B cell (primary cell): ENCODE measurements around the gene CCHCR1. TPM values are rescaled to one million over a fixed set of nuclear protein-coding genes. Genes with fewer than 3 reads are reported as not detected.

Experiments
- ATAC-seq: fragments of 200-7000 bp; cut with Tn5 transposase; one replicate; pipeline ENCODE4 v1.10.0; 2021; ENCODE audit warnings: low read depth, mild to moderate bottlenecking, moderate number of reproducible peaks, moderate library complexity
- CTCF ChIA-PET: fragments of 350-600 bp; sonication (Branson Sonifier 250); formaldehyde crosslinking; loops from one replicate; lab custom pipeline; 2021; ENCODE audit warnings: antibody characterized with exemption, inconsistent platforms; lab: Charles Lee
- POLR2A ChIA-PET: fragments of 350-600 bp; sonication (Branson Sonifier 250); formaldehyde crosslinking; loops from one replicate; lab custom pipeline; 2021; ENCODE audit warnings: antibody characterized with exemption; lab: Charles Lee
- DNase-seq: peaks from one replicate; pipeline ENCODE4 v3.0.0; 2013
- H2AFZ ChIP-seq: 2 replicates; pipeline ENCODE4 v1.6.1; 2012; ENCODE audit warnings: mild to moderate bottlenecking, low read depth, low read length; ENCODE audit not compliant: insufficient read depth, poor library complexity, severe bottlenecking
- H3K27ac ChIP-seq, 2 donors: 1 replicate in 1 of 2; 2 replicates in 1 of 2; pipeline ENCODE4 v1.5.1; 2012 to 2013; ENCODE audit warnings: low read length in 2 of 2, mild to moderate bottlenecking in 2 of 2, moderate library complexity in 1 of 2
- H3K27me3 ChIP-seq, 4 experiments: fragments of 200-600 bp in 1 of 4; sonication (generic) in 1 of 4; replicated peaks in 1 of 4; 1 replicate in 2 of 4; 2 replicates in 2 of 4; pipeline versions ENCODE4 v1.6.1 to v1.7.0; 2013 to 2016; ENCODE audit warnings: low read length in 3 of 4, mild to moderate bottlenecking in 2 of 4, mixed read lengths in 1 of 4, moderate library complexity in 1 of 4; ENCODE audit not compliant: insufficient read depth in 4 of 4, control insufficient read depth in 3 of 4; ENCODE audit errors: control extremely low read depth in 1 of 4
- H3K36me3 ChIP-seq, 2 experiments: replicated peaks in 1 of 2; 1 replicate in 1 of 2; 2 replicates in 1 of 2; pipeline versions ENCODE4 v1.6.1 to v1.7.1; 2013; ENCODE audit warnings: low read length in 1 of 2; ENCODE audit not compliant: insufficient read depth in 2 of 2, control insufficient read depth in 1 of 2; ENCODE audit errors: control extremely low read depth in 1 of 2, extremely low read depth in 1 of 2
- H3K4me1 ChIP-seq, 2 donors: fragments of 200-600 bp in 1 of 2; sonication (generic) in 1 of 2; 1 replicate in 1 of 2; 2 replicates in 1 of 2; pipeline versions ENCODE4 v1.5.1 to v1.6.1; 2013 to 2017; ENCODE audit warnings: low read length in 2 of 2; ENCODE audit not compliant: control insufficient read depth in 2 of 2, insufficient read depth in 2 of 2
- H3K4me2 ChIP-seq: replicated peaks from 2 replicates; pipeline ENCODE3; 2012; ENCODE audit warnings: mild to moderate bottlenecking, low read depth, low read length; ENCODE audit not compliant: poor library complexity, severe bottlenecking
- H3K4me3 ChIP-seq, 5 experiments: fragments of 200-600 bp in 1 of 5; sonication (generic) in 1 of 5; 1 replicate in 3 of 5; 2 replicates in 2 of 5; pipeline versions ENCODE4 v1.5.1 to v1.7.0; 2011 to 2016; ENCODE audit warnings: low read length in 4 of 5, mild to moderate bottlenecking in 4 of 5, low read depth in 2 of 5, control low read depth in 1 of 5, moderate library complexity in 1 of 5; ENCODE audit not compliant: insufficient read depth in 1 of 5; ENCODE audit errors: control extremely low read depth in 1 of 5, extremely low read depth in 1 of 5
- H3K79me2 ChIP-seq: fragments of 200-600 bp; sonication (generic); one replicate; pipeline ENCODE4 v1.6.0; 2016; ENCODE audit warnings: low read length; ENCODE audit not compliant: control insufficient read depth, insufficient read depth
- H3K9ac ChIP-seq: fragments of 200-600 bp; sonication (generic); 2 replicates; pipeline ENCODE4 v1.6.1; 2017; ENCODE audit warnings: mild to moderate bottlenecking, low read length, moderate library complexity
- H3K9me3 ChIP-seq, 3 donors: one replicate each; pipeline versions ENCODE4 v1.6.1 to v1.7.1; 2013; ENCODE audit warnings: low read length in 2 of 3; ENCODE audit not compliant: control insufficient read depth in 2 of 3, insufficient read depth in 1 of 3; ENCODE audit errors: control extremely low read depth in 1 of 3
- H4K20me1 ChIP-seq: 2 replicates; pipeline ENCODE4 v1.6.0; 2012; ENCODE audit warnings: mild to moderate bottlenecking, low read length; ENCODE audit not compliant: insufficient read depth, control insufficient read depth, poor library complexity, severe bottlenecking
- H3K27ac Mint-ChIP-seq: one replicate; pipeline ENCODE4 v1.8.0; 2021; ENCODE audit warnings: mixed read lengths
- H3K27me3 Mint-ChIP-seq: one replicate; pipeline ENCODE4 v1.8.0; 2021; ENCODE audit warnings: mixed read lengths
- H3K4me1 Mint-ChIP-seq: one replicate; pipeline ENCODE4 v1.8.0; 2021; ENCODE audit warnings: mixed read lengths
- H3K4me3 Mint-ChIP-seq: one replicate; pipeline ENCODE4 v1.8.0; 2021; ENCODE audit warnings: mixed read lengths
- H3K9me3 Mint-ChIP-seq: one replicate; pipeline ENCODE4 v1.8.0; 2022; ENCODE audit warnings: mixed read lengths; ENCODE audit not compliant: insufficient read depth
- EZH2 ChIP-seq: IDR thresholded peaks from 2 replicates; pipeline ENCODE4 v1.6.1; 2012; ENCODE audit warnings: borderline replicate concordance, low read depth, mild to moderate bottlenecking, moderate library complexity, low read length; ENCODE audit not compliant: insufficient read depth, poor library complexity, severe bottlenecking
- WGBS: methylation state at CpG from one replicate; pipeline ENCODE4 v1.1.5; 2013; ENCODE audit warnings: missing lambda C conversion rate; ENCODE audit not compliant: insufficient coverage; 5-methylcytosine and 5-hydroxymethylcytosine counted together
- intact Hi-C: fragments of 100-400 bp; cut with micrococcal nuclease; formaldehyde crosslinking; loops from one replicate; pipeline ENCODE4 v1.10.0; 2022
- polyA plus RNA-seq: library from polyadenylated mRNA; depleted of rRNA; stranded (reverse); fragments of >200 nt; gene quantifications from 2 replicates; pipeline ENCODE4 v1.2.3, GENCODE V29; 2012
- total RNA-seq, 2 donors: library from RNA; stranded (reverse); fragments of 120-200 nt in 1 of 2; gene quantifications; 1 replicate in 1 of 2; 2 replicates in 1 of 2; pipeline versions ENCODE4 v1.2.3 to v1.2.4, GENCODE V29; 2013 to 2022
- TF ChIP-seq, protein P1 (sequence below): fragments of 200-600 bp; IDR thresholded peaks from one replicate; pipeline ENCODE4 v1.8.0; 2022; ENCODE audit warnings: antibody characterized with exemption, mild to moderate bottlenecking

Gene CCHCR1
- total and polyA plus RNA-seq, 2 donors (not counting 1 experiment from before 2014, with no cell fraction given), result 17.0 to 34.7 TPM

DNA sequence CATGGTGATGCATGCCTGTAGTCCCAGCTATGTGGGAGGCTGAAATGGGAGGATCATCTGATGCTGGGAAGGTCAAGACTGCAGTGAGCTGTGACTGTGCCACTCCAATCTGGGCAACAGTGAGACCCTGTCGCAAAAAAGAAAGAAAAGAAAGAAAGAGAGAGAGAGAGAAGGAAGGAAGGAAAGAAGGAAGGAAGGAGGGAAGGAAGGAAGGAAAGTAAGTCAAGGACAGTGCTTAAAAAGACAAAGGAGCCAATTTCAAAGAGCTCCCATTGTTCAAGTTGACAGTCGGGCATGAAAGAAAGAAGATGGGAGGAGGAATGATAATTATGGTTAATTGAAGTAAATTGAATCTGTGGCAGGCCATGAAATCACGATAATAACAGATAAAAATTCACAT, 61.4 kb downstream of the CCHCR1 start:
- Histone ChIP-seq H3K9me3 (no peaks in the 10 kb centered on the region), H2AFZ (no peak overlapping the region), H3K4me3 (no peak overlapping the region), H3K79me2 (no peaks in the 10 kb centered on the region), H3K27me3 (no peaks in the 10 kb centered on the region), H3K4me2 (no peak overlapping the region), H3K9ac (no peak overlapping the region), H3K36me3 (no peaks in the 10 kb centered on the region), H4K20me1 (no peaks in the 10 kb centered on the region), H3K4me1 (peaks cover 13 to 16% of the 10 kb centered on the region in 2 donors), H3K27ac (no peak overlapping the region)
- DNase-seq (no peak), ATAC-seq (no peak)
- CTCF ChIA-PET, result interaction anchor here (0.6 to 1.4 kb wide), 3 partner anchors 9 to 1184 kb away, joined by 3 read pairs; no protein-coding TSS in a partner anchor
- intact Hi-C loops, result no loop called here
- 91% methylated on average over 1 of the region's 3 CpGs for WGBS
- Mint-ChIP-seq H3K4me3 (no peak overlapping the region), H3K27ac (no peak overlapping the region), H3K27me3 (peaks cover 4% of the 10 kb centered on the region), H3K9me3 (no peaks in the 10 kb centered on the region), H3K4me1 (peaks cover 16% of the 10 kb centered on the region)
- TF ChIP-seq EZH2, result no peak
- TF ChIP-seq, protein P1, sequence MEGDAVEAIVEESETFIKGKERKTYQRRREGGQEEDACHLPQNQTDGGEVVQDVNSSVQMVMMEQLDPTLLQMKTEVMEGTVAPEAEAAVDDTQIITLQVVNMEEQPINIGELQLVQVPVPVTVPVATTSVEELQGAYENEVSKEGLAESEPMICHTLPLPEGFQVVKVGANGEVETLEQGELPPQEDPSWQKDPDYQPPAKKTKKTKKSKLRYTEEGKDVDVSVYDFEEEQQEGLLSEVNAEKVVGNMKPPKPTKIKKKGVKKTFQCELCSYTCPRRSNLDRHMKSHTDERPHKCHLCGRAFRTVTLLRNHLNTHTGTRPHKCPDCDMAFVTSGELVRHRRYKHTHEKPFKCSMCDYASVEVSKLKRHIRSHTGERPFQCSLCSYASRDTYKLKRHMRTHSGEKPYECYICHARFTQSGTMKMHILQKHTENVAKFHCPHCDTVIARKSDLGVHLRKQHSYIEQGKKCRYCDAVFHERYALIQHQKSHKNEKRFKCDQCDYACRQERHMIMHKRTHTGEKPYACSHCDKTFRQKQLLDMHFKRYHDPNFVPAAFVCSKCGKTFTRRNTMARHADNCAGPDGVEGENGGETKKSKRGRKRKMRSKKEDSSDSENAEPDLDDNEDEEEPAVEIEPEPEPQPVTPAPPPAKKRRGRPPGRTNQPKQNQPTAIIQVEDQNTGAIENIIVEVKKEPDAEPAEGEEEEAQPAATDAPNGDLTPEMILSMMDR, result no peak
- POLR2A ChIA-PET, result no interaction called here

DNA sequence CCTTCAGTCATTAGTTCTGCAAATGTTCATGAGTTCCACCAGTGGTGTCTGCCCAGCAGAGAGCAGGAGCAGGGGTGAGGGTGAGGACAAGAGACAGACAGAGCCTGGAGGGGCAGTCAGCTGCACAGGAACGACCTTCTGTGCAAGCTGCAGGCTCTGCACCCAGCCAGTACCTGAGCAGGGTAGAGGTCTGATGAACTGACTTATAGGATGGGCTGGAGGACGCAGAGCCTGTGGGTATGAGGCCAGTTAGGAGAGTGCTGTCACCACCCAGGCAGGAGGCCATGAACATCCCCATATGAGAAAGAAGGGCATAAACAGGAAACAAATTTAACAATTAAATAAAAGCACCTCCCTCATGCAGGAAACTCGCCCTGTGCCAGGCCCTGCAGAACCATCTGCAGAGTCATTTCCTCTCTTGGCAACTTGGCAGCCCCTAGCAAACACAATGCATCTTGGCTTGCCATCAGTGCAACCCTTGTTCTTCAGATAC, 63.2 kb downstream of the CCHCR1 start:
- H3K4me3 Mint-ChIP-seq, result peak overlapping the region; percentile 67

More for the DNA sequence above, 63.2 kb downstream of the CCHCR1 start:
- Mint-ChIP-seq H3K27ac (peak overlapping the region; percentile 85), H3K4me1 (peaks cover 16% of the 10 kb centered on the region), H3K27me3 (no peaks in the 10 kb centered on the region), H3K9me3 (no peaks in the 10 kb centered on the region)
- no peaks in the 10 kb centered on the region for H3K27me3 ChIP-seq
- peak; percentile 61 for ATAC-seq
- peak overlapping the region in 1 of 2 donors; percentile 59 for H3K27ac ChIP-seq
- peak overlapping the region; percentile 54 for H3K4me2 ChIP-seq
- ChIA-PET POLR2A (no interaction called here), CTCF (interaction anchor here (0.6 to 2.2 kb wide), 5 partner anchors 8 to 267 kb away, joined by 3 to 19 read pairs (median 4); no protein-coding TSS in a partner anchor)
- no peaks in the 10 kb centered on the region for H4K20me1 ChIP-seq
- intact Hi-C loops, result no loop called here
- H3K9me3 ChIP-seq, result no peaks in the 10 kb centered on the region
- H3K4me1 ChIP-seq, result peaks cover 13 to 16% of the 10 kb centered on the region in 2 donors
- H3K79me2 ChIP-seq, result no peaks in the 10 kb centered on the region
- H2AFZ ChIP-seq, result peak overlapping the region; percentile 64
- no peak for TF ChIP-seq EZH2
- TF ChIP-seq, protein P1, result no peak
- 5% methylated on average over 2 of the region's 3 CpGs for WGBS
- peak overlapping the region in 1 of 5 experiments; percentile 22 for H3K4me3 ChIP-seq
- H3K9ac ChIP-seq, result no peak overlapping the region
- DNase-seq, result peak; percentile 41
- H3K36me3 ChIP-seq, result no peaks in the 10 kb centered on the region
